ENCODE results near the gene OSBP2. TPM values are rescaled to one million over a fixed set of nuclear protein-coding genes. Genes with fewer than 3 reads are reported as not detected.

OSBP2 gene
- total RNA-seq, 2 experiments from 2014 or later = 0.58 to 0.72 TPM

GRCh38 chr22:30825711-30826505, 131.2 kb downstream of the OSBP2 start:
- Mint-ChIP-seq H3K36me3 (ENCODE audit: low read depth) (no peaks in the 10 kb centered on the region), H3K4me3 (no peak overlapping the region), H3K27me3 (peaks cover 33% of the 10 kb centered on the region), H3K9me3 (no peaks in the 10 kb centered on the region), H3K27ac (no peak overlapping the region), H3K4me1 (ENCODE audit: low read depth) (peaks cover 11% of the 10 kb centered on the region)
- no peak for TF ChIP-seq CTCF (IDR thresholded peaks at IDR 0.05)
- ChIA-PET POLR2A (no interaction called here), CTCF (no interaction called here)
- intact Hi-C loops (cut with micrococcal nuclease) = no loop called here
- DNase-seq (no peak), ATAC-seq (no peak)

- Mint-ChIP-seq H3K4me1 (ENCODE audit: low read depth) (peaks cover 11% of the 10 kb centered on the region), H3K4me3 (no peak overlapping the region), H3K27ac (peak overlapping the region; percentile 50), H3K27me3 (peaks cover 24% of the 10 kb centered on the region), H3K36me3 (ENCODE audit: low read depth) (no peaks in the 10 kb centered on the region), H3K9me3 (no peaks in the 10 kb centered on the region)
- ChIA-PET POLR2A (no interaction called here), CTCF (interaction anchor here (1.1 kb wide), 1 partner anchor 64 kb away, joined by 3 read pairs; no protein-coding TSS in a partner anchor)
- ATAC-seq = peak; percentile 84
- DNase-seq = peak; percentile 57
- intact Hi-C loops (cut with micrococcal nuclease) = no loop called here
- TF ChIP-seq CTCF (IDR thresholded peaks at IDR 0.05) = no peak
These were observed 132.1 kb downstream of the OSBP2 start for GRCh38 chr22:30826670-30827355.

GRCh38 chr22:30827646-30828045, 133.0 kb downstream of the OSBP2 start:
- Mint-ChIP-seq H3K4me1 (ENCODE audit: low read depth) (peaks cover 11% of the 10 kb centered on the region), H3K4me3 (no peak overlapping the region), H3K27me3 (peaks cover 23% of the 10 kb centered on the region), H3K36me3 (ENCODE audit: low read depth) (no peaks in the 10 kb centered on the region), H3K27ac (no peak overlapping the region), H3K9me3 (no peaks in the 10 kb centered on the region)
- no peak for TF ChIP-seq CTCF (IDR thresholded peaks at IDR 0.05)
- POLR2A ChIA-PET = no interaction called here
- intact Hi-C loops (cut with micrococcal nuclease) = no loop called here
- CTCF ChIA-PET = interaction anchor here (1.1 kb wide), 1 partner anchor 63 kb away, joined by 3 read pairs; no protein-coding TSS in a partner anchor
- DNase-seq (no peak), ATAC-seq (no peak)

- Mint-ChIP-seq H3K4me1 (ENCODE audit: low read depth) (peaks cover 11% of the 10 kb centered on the region), H3K27me3 (peaks cover 17% of the 10 kb centered on the region), H3K36me3 (ENCODE audit: low read depth) (no peaks in the 10 kb centered on the region), H3K27ac (no peak overlapping the region), H3K4me3 (no peak overlapping the region), H3K9me3 (no peaks in the 10 kb centered on the region)
- ChIA-PET CTCF (no interaction called here), POLR2A (no interaction called here)
- DNase-seq = no peak
- no peak for TF ChIP-seq CTCF (IDR thresholded peaks at IDR 0.05)
- ATAC-seq = no peak
- intact Hi-C loops (cut with micrococcal nuclease) = no loop called here
These were observed 133.8 kb downstream of the OSBP2 start for GRCh38 chr22:30828187-30829155.

Measured in activated CD8-positive, alpha-beta T cell treated with anti-CD3 and anti-CD28 coated beads for 36 hours (primary cell).